OCI-LY1 (cell line): ENCODE results near the gene PRCD.

ENCODE experiments used
- H2AFZ ChIP-seq: fragments of 200-600 bp; sonication (generic), shearing (Covaris generic); 2 replicates; pipeline ENCODE4 v1.6.0; 2014; ENCODE audit warnings: antibody characterized with exemption, mild to moderate bottlenecking, low read length
- H3F3A ChIP-seq: fragments of 200-600 bp; sonication (generic), shearing (Covaris generic); 2 replicates; pipeline ENCODE4 v1.6.0; 2014; ENCODE audit warnings: mild to moderate bottlenecking, antibody characterized with exemption, low read length, moderate library complexity; ENCODE audit not compliant: insufficient read depth
- H3K27ac ChIP-seq: fragments of 200-600 bp; sonication (generic); 2 replicates; pipeline ENCODE4 v1.5.1; 2014; ENCODE audit warnings: low read length, mixed run types, mild to moderate bottlenecking, low read depth; ENCODE audit not compliant: poor library complexity, severe bottlenecking
- H3K27me3 ChIP-seq: fragments of 200-600 bp; sonication (generic); 2 replicates; pipeline ENCODE4 v1.6.0; 2014; ENCODE audit warnings: antibody characterized with exemption, mild to moderate bottlenecking, low read length, moderate library complexity; ENCODE audit not compliant: insufficient read depth
- H3K36me3 ChIP-seq: fragments of 200-600 bp; sonication (generic); 2 replicates; pipeline ENCODE4 v1.6.1; 2014; ENCODE audit warnings: mild to moderate bottlenecking, antibody characterized with exemption, low read length, moderate library complexity, mixed read lengths; ENCODE audit not compliant: insufficient read depth
- H3K4me1 ChIP-seq: fragments of 200-600 bp; sonication (generic); 2 replicates; pipeline ENCODE4 v1.5.1; 2014; ENCODE audit warnings: mild to moderate bottlenecking, low read length, moderate library complexity; ENCODE audit not compliant: insufficient read depth, severe bottlenecking
- H3K4me2 ChIP-seq: fragments of 200-600 bp; sonication (generic), shearing (Covaris generic); 2 replicates; pipeline ENCODE4 v1.6.1; 2014; ENCODE audit warnings: low read length
- H3K4me3 ChIP-seq: fragments of 200-600 bp; sonication (generic); 2 replicates; pipeline ENCODE4 v1.5.1; 2014; ENCODE audit warnings: low read length, low read depth, mild to moderate bottlenecking, mixed read lengths; ENCODE audit not compliant: poor library complexity, severe bottlenecking
- H3K79me2 ChIP-seq: fragments of 200-600 bp; shearing (Covaris generic); 2 replicates; pipeline ENCODE4 v1.6.1; 2016; ENCODE audit warnings: mixed run types, low read length, mixed read lengths; ENCODE audit not compliant: insufficient read depth
- H3K9ac ChIP-seq: fragments of 200-600 bp; sonication (generic), shearing (Covaris generic); 2 replicates; pipeline ENCODE4 v1.6.1; 2014; ENCODE audit warnings: mild to moderate bottlenecking, low read length, mixed read lengths
- H3K9me2 ChIP-seq: fragments of 200-600 bp; sonication (generic), shearing (Covaris generic); 2 replicates; pipeline ENCODE4 v1.6.1; 2014; ENCODE audit warnings: low read depth, mild to moderate bottlenecking, low read length, mixed read lengths
- H3K9me3 ChIP-seq: fragments of 200-600 bp; shearing (Covaris generic); 2 replicates; pipeline ENCODE4 v1.6.1; 2014; ENCODE audit warnings: low read length, mixed read lengths
- H4K20me1 ChIP-seq: fragments of 200-600 bp; sonication (generic), shearing (Covaris generic); 2 replicates; pipeline ENCODE4 v1.6.0; 2016; ENCODE audit warnings: mild to moderate bottlenecking, low read length; ENCODE audit not compliant: insufficient read depth
- CTCF ChIP-seq: fragments of 200-600 bp; sonication (generic), shearing (Covaris generic); IDR thresholded peaks from 2 replicates; pipeline ENCODE4 v1.5.1; 2017; ENCODE audit warnings: mild to moderate bottlenecking, antibody characterized with exemption, low read length, moderate library complexity, mixed read lengths
- EZH2 ChIP-seq: fragments of 200-600 bp; sonication (generic), shearing (Covaris generic); IDR thresholded peaks from 2 replicates; pipeline ENCODE4 v1.8.0; 2017; ENCODE audit warnings: borderline replicate concordance, mixed run types, mild to moderate bottlenecking, antibody characterized with exemption, low read length, moderate library complexity, mixed read lengths

Gene PRCD

GRCh38 chr17:76594690-76595089, 54.8 kb downstream of the PRCD start:
- Histone ChIP-seq H3K36me3 (no peaks in the 10 kb centered on the region), H3K4me2 (no peak overlapping the region), H3K9ac (no peak overlapping the region), H3K4me1 (no peaks in the 10 kb centered on the region), H3K9me2 (no peaks in the 10 kb centered on the region), H3K79me2 (no peaks in the 10 kb centered on the region), H3K4me3 (no peak overlapping the region), H3K27me3 (no peaks in the 10 kb centered on the region; the same call in 1 of the 2 replicates), H3F3A (no peaks in the 10 kb centered on the region), H3K9me3 (no peaks in the 10 kb centered on the region), H2AFZ (no peak overlapping the region), H4K20me1 (no peaks in the 10 kb centered on the region), H3K27ac (no peak overlapping the region)
- no peak for TF ChIP-seq CTCF
- no peak for TF ChIP-seq EZH2
